Hepatocyte (in vitro differentiated cells): Measurements from ENCODE around the gene TMEM170B. TPM values are rescaled to one million over a fixed set of nuclear protein-coding genes. Genes with fewer than 3 reads are reported as not detected.
A peak's percentile ranks its signal among the peaks of the same experiment; 100 is the strongest.

ENCODE experiments used
- DNase-seq: peaks from one replicate; pipeline ENCODE4 v3.0.0-alpha.2; 2016; ENCODE audit warnings: low spot score
- H2AFZ ChIP-seq: fragments of 200-600 bp; sonication (generic); 2 replicates; pipeline ENCODE4 v1.6.0; 2016; ENCODE audit warnings: antibody characterized with exemption, mild to moderate bottlenecking
- H3K27ac ChIP-seq: fragments of 200-600 bp; sonication (generic); 2 replicates; pipeline ENCODE4 v1.5.1; 2016; ENCODE audit warnings: mild to moderate bottlenecking
- H3K27me3 ChIP-seq: fragments of 200-600 bp; sonication (generic); 2 replicates; pipeline ENCODE4 v1.6.1; 2016
- H3K36me3 ChIP-seq: fragments of 200-600 bp; sonication (generic); replicated peaks from 2 replicates; pipeline ENCODE4 v1.5.1; 2016; ENCODE audit warnings: low read depth; ENCODE audit not compliant: insufficient read depth
- H3K4me1 ChIP-seq: fragments of 200-600 bp; sonication (generic); 2 replicates; pipeline ENCODE4 v1.5.1; 2016; ENCODE audit warnings: mild to moderate bottlenecking, moderate library complexity; ENCODE audit not compliant: insufficient read depth
- H3K4me2 ChIP-seq: fragments of 200-600 bp; sonication (generic); 2 replicates; pipeline ENCODE4 v1.6.0; 2016
- H3K4me3 ChIP-seq: fragments of 200-600 bp; sonication (generic); 2 replicates; pipeline ENCODE4 v1.5.1; 2016; ENCODE audit warnings: mild to moderate bottlenecking
- H3K79me2 ChIP-seq: fragments of 200-600 bp; sonication (generic); 2 replicates; pipeline ENCODE4 v1.6.0; 2017; ENCODE audit warnings: mild to moderate bottlenecking
- H3K9me2 ChIP-seq: fragments of 200-600 bp; sonication (generic); replicated peaks from 2 replicates; pipeline ENCODE4 v1.6.0; 2017; ENCODE audit warnings: mild to moderate bottlenecking; ENCODE audit not compliant: insufficient read depth
- H3K9me3 ChIP-seq: fragments of 200-600 bp; sonication (generic); 2 replicates; pipeline ENCODE4 v1.5.1; 2016; ENCODE audit warnings: low read depth, mild to moderate bottlenecking
- H4K20me1 ChIP-seq: fragments of 200-600 bp; sonication (generic); 2 replicates; pipeline ENCODE4 v1.6.0; 2016; ENCODE audit warnings: mild to moderate bottlenecking; ENCODE audit not compliant: insufficient read depth, poor library complexity, severe bottlenecking
- EZH2 ChIP-seq: fragments of 200-600 bp; sonication (generic); IDR thresholded peaks from 2 replicates; pipeline ENCODE4 v1.6.1; 2016; ENCODE audit warnings: antibody characterized with exemption, mild to moderate bottlenecking, borderline replicate concordance
- EZH2phosphoT487 ChIP-seq: fragments of 200-600 bp; sonication (generic); IDR thresholded peaks from one replicate; pipeline ENCODE4 v1.6.1; 2018; ENCODE audit warnings: antibody characterized with exemption, mild to moderate bottlenecking, low read depth, moderate library complexity; ENCODE audit not compliant: unreplicated experiment, severe bottlenecking
- WGBS: methylation state at CpG from one replicate; pipeline ENCODE4 v1.1.6; 2016; ENCODE audit warnings: low lambda C conversion rate; ENCODE audit errors: missing lambda C conversion rate; 5-methylcytosine and 5-hydroxymethylcytosine counted together
- polyA plus RNA-seq: library from polyadenylated mRNA; unstranded; fragments of >200 nt; fragmentation: Nextera tagmentation; extraction: Ambion mirVana; gene quantifications from 2 replicates; pipeline ENCODE4 v1.2.1, GENCODE V29; 2016
- total RNA-seq: library from RNA; depleted of rRNA; stranded (reverse); fragments of >200 nt; gene quantifications from 2 replicates; pipeline ENCODE4 v1.2.3, GENCODE V29; 2014
- TF ChIP-seq, protein P1 (sequence below): fragments of 200-600 bp; sonication (generic); IDR thresholded peaks from 2 replicates; pipeline ENCODE4 v1.5.1; 2016; ENCODE audit warnings: antibody characterized with exemption, mild to moderate bottlenecking; ENCODE audit not compliant: poor library complexity

The TMEM170B gene
- total and polyA plus RNA-seq, 2 experiments from 2014 or later = 0.82 to 6.5 TPM

DNA sequence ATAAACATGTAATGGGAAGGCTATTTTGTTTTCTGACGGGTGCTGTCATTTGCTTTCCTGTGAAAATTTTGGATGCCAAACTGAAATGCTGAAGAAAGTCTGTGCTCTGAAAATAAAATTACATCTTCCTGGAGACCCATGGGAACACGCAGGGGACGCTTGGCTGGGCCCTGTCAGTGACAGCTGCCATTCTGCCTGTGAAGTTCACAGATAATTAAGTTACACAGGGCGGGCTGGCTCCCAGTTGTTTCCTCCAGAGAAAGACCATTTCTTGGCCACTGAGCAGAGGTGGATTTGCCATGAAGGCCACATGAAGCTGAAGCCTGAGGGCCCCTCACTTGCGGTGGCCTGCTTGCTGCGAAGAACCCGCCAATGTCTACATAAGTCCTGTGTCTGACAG lies 93.5 kb downstream of the TMEM170B start:
- Histone ChIP-seq H2AFZ (no peak overlapping the region), H3K36me3 (no peaks in the 10 kb centered on the region)

DNA sequence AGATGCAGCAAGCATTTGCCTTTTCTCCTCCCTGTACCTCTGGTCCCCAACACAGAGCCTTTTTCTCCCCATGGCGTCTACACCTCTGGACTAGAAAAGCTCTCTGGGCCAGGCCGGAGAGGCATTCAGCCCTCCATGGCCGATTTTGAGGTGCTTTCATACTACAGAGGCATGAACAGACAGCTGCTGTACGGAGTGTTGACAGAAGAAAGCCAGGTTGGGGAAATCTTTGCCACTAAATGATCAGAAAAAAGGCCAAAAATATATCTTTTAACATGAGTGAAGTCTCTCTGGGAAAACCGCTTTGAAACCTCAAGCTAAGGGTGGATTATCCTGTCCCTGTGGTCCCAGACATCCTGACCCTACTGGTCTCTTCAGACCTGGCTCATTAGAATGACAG lies 94.0 kb downstream of the TMEM170B start:
- Histone ChIP-seq H3K4me1 (peaks cover 3% of the 10 kb centered on the region), H3K79me2 (no peaks in the 10 kb centered on the region), H3K9me2 (no peaks in the 10 kb centered on the region), H4K20me1 (no peaks in the 10 kb centered on the region), H3K36me3 (no peaks in the 10 kb centered on the region), H3K4me2 (no peak overlapping the region), H3K9me3 (no peaks in the 10 kb centered on the region), H3K27me3 (no peaks in the 10 kb centered on the region), H3K27ac (no peak overlapping the region), H3K4me3 (no peak overlapping the region), H2AFZ (no peak overlapping the region)
- 85% methylated on average over 5 of the region's 5 CpGs for WGBS
- DNase-seq = no peak
- TF ChIP-seq EZH2 (no peak), EZH2phosphoT487 (no peak)
- TF ChIP-seq, protein P1, sequence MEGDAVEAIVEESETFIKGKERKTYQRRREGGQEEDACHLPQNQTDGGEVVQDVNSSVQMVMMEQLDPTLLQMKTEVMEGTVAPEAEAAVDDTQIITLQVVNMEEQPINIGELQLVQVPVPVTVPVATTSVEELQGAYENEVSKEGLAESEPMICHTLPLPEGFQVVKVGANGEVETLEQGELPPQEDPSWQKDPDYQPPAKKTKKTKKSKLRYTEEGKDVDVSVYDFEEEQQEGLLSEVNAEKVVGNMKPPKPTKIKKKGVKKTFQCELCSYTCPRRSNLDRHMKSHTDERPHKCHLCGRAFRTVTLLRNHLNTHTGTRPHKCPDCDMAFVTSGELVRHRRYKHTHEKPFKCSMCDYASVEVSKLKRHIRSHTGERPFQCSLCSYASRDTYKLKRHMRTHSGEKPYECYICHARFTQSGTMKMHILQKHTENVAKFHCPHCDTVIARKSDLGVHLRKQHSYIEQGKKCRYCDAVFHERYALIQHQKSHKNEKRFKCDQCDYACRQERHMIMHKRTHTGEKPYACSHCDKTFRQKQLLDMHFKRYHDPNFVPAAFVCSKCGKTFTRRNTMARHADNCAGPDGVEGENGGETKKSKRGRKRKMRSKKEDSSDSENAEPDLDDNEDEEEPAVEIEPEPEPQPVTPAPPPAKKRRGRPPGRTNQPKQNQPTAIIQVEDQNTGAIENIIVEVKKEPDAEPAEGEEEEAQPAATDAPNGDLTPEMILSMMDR = no peak

More for the DNA sequence above, 93.5 kb downstream of the TMEM170B start:
- Histone ChIP-seq H3K79me2 (no peaks in the 10 kb centered on the region), H3K27ac (no peak overlapping the region), H3K4me1 (peaks cover 3% of the 10 kb centered on the region), H3K4me2 (no peak overlapping the region), H3K9me3 (no peaks in the 10 kb centered on the region), H3K4me3 (no peak overlapping the region), H3K9me2 (no peaks in the 10 kb centered on the region), H3K27me3 (no peaks in the 10 kb centered on the region), H4K20me1 (no peaks in the 10 kb centered on the region)
- TF ChIP-seq EZH2 (no peak), EZH2phosphoT487 (no peak)
- TF ChIP-seq, protein P1 = no peak
- WGBS = 90% methylated on average over 7 of the region's 7 CpGs
- no peak for DNase-seq

DNA sequence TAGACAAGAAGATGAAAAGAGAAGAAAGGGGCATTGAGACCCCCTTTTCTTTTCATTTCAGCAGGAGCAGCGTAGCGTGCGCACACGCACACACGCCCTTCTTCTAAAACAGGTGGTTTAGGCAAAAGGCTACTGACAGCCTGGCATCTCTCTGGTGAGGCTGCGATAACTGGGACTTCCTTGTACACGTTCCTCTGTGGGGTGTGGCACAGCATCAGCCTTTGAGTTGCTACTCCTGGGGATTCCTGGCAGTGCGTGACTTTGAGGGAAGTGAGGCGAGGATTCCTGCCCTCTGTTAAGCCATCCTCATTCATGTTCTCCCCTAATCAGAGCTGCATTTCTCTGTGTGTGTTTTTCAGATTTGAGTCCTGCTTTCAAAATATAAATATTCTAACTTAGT lies 94.7 kb downstream of the TMEM170B start:
- Histone ChIP-seq H3K27me3 (no peaks in the 10 kb centered on the region), H3K9me3 (no peaks in the 10 kb centered on the region), H3K79me2 (no peaks in the 10 kb centered on the region), H3K9me2 (no peaks in the 10 kb centered on the region), H4K20me1 (no peaks in the 10 kb centered on the region), H2AFZ (no peak overlapping the region), H3K27ac (peak overlapping the region; percentile 84), H3K4me3 (no peak overlapping the region), H3K4me2 (no peak overlapping the region), H3K4me1 (peaks cover 3% of the 10 kb centered on the region), H3K36me3 (no peaks in the 10 kb centered on the region)
- 74% methylated on average over 9 of the region's 9 CpGs for WGBS
- no peak for TF ChIP-seq EZH2
- TF ChIP-seq, protein P1 = no peak
- TF ChIP-seq EZH2phosphoT487 = no peak
- peak; percentile 71 for DNase-seq
